ENCODE results near the gene HBEGF.

The HBEGF gene

DNA sequence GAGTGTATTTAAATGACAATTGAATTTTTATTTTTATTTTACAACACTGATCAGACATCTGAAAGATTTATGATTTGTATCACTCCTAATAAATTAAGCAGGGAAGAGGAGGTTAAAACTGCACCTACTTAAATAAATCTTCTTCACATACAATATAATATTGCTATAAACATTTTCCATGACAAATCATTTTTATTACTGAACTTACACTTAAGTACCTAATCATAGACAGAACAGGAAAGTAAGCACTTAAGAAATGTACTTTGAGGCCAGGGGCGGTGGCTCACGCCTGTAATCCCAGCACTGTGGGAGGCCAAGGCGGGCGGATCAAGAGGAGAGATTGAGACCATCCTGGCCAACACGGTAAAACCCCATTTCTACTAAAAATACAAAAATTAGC is 47.3 kb downstream of the HBEGF start:
- H3K4me1 Mint-ChIP-seq (ENCODE audit: low read depth in 2 of 2), result peaks cover 13 to 39% of the 10 kb centered on the region in 2 donors
- H3K4me3 Mint-ChIP-seq, result no peak overlapping the region
- H3K27me3 Mint-ChIP-seq, result no peaks in the 10 kb centered on the region
- H3K36me3 Mint-ChIP-seq (ENCODE audit: insufficient read depth), result peaks cover 29% of the 10 kb centered on the region
- DNase-seq (no peak), ATAC-seq (replicated peaks) (no peak)
- H3K9me3 Mint-ChIP-seq, result no peaks in the 10 kb centered on the region
- no peak overlapping the region for H3K27ac Mint-ChIP-seq

DNA sequence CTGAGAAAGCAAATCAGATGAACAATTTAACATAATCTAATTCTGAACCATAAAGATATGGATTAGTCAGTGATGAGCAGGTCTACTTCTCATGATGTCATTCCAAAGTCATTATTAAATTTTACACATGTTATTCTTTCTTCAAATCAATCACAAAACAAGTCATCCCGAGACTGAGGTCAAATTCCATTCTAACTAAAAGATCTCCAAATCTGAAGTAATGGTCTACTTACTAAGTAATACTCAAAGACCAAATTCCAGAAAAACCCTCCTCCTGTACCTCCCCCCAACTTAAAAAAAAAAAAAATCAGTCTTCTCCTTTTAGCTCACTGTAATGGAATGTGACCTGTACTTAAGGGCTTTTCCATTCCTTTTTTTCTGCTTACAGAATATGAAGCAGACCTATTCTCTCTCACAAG is 48.2 kb downstream of the HBEGF start:
- no peaks in the 10 kb centered on the region for H3K27me3 Mint-ChIP-seq
- ATAC-seq (replicated peaks), result no peak
- H3K36me3 Mint-ChIP-seq (ENCODE audit: insufficient read depth), result peaks cover 28% of the 10 kb centered on the region
- H3K9me3 Mint-ChIP-seq, result no peaks in the 10 kb centered on the region
- peaks cover 11 to 41% of the 10 kb centered on the region in 2 donors for H3K4me1 Mint-ChIP-seq (ENCODE audit: low read depth in 2 of 2)
- no peak overlapping the region for H3K4me3 Mint-ChIP-seq
- DNase-seq, result no peak
- H3K27ac Mint-ChIP-seq, result no peak overlapping the region

DNA sequence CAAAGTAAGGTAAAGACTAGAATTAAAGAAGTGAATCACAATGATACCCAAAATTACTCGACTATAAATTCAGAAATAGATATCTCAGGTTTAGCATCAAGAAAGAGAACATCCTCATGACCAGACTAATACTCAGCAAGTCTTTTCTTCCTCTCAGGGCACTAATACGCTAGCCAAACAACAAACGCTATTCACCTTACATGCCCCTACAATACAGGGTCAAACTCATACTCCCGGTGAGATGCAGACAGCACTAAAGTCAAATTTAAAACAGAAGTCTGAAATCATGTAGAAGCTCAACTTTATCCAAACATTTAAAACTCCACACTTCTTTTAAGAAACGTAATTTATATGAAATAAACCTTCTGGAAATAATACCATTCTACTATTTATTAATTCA is 49.1 kb downstream of the HBEGF start:
- H3K27me3 Mint-ChIP-seq, result no peaks in the 10 kb centered on the region
- ATAC-seq (replicated peaks) (no peak), DNase-seq (no peak)
- no peak overlapping the region for H3K27ac Mint-ChIP-seq
- H3K4me3 Mint-ChIP-seq, result no peak overlapping the region
- peaks cover 7 to 33% of the 10 kb centered on the region in 2 donors for H3K4me1 Mint-ChIP-seq (ENCODE audit: low read depth in 2 of 2)
- no peaks in the 10 kb centered on the region for H3K9me3 Mint-ChIP-seq
- H3K36me3 Mint-ChIP-seq (ENCODE audit: insufficient read depth), result peaks cover 21% of the 10 kb centered on the region

DNA sequence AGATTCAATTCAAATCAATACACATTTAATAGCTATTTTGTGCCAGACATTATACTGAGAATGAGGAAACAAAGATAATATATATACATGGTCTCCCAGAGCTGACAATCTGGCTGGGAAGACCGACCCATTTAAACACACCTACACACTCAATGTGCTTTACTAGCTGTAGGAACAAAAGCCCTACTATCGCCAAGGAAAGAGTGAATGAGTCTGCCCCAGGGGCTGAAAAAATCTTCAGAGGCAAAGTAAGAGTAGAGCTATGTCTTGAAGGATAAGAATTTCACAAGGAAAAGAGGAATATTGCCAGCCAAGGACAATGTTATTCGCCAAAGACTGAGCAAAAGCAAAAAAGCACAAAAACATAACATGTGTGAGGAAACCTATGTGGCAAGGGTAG is 50.1 kb downstream of the HBEGF start:
- H3K27me3 Mint-ChIP-seq, result no peaks in the 10 kb centered on the region
- H3K27ac Mint-ChIP-seq, result no peak overlapping the region
- DNase-seq (no peak), ATAC-seq (replicated peaks) (no peak)
- no peaks in the 10 kb centered on the region for H3K9me3 Mint-ChIP-seq
- no peak overlapping the region for H3K4me3 Mint-ChIP-seq
- peaks cover 7 to 27% of the 10 kb centered on the region in 2 donors for H3K4me1 Mint-ChIP-seq (ENCODE audit: low read depth in 2 of 2)
- peaks cover 21% of the 10 kb centered on the region for H3K36me3 Mint-ChIP-seq (ENCODE audit: insufficient read depth)

DNA sequence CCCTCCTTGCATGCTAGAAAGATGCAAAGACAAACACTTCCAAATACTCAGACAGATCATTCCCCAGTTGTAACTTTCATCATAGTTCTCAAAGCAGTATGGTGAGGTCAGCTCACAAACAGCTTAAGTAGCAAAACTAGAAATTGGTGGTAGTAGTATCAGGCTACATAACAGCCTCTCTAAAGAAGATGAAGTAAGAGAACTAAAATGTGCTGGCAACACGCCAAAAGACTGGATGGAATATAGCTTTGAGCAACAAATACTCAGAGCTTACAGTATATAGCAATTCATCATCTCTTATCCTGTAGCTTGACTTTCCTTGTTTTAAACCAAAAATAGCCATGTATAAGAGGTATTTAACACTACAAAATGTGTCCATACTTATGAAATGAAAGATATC is 51.0 kb downstream of the HBEGF start:
- H3K27me3 Mint-ChIP-seq, result no peaks in the 10 kb centered on the region
- H3K9me3 Mint-ChIP-seq, result no peaks in the 10 kb centered on the region
- no peak for ATAC-seq (replicated peaks)
- no peak overlapping the region for H3K4me3 Mint-ChIP-seq
- H3K27ac Mint-ChIP-seq, result no peak overlapping the region
- H3K4me1 Mint-ChIP-seq (ENCODE audit: low read depth in 2 of 2), result peaks cover 7 to 35% of the 10 kb centered on the region in 2 donors
- DNase-seq, result no peak
- peaks cover 21% of the 10 kb centered on the region for H3K36me3 Mint-ChIP-seq (ENCODE audit: insufficient read depth)

DNA sequence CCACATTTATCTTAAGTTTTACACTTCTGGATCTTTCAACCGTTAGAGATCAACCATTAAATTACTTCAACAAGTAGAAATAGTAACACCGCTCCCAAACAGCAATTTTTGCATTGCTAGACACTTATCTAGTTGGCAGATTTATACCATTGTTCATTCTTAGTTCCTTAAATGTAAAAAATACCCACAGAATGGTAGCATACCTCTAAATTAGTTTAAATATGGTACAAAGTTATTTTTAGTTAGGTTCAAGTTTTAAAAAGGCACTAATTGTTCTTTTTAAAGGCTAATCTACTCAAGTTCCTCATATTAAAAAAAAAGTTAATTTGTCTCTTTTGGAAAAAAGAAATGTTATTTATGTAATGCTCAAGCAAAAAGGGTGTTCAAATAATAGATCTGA is 51.6 kb downstream of the HBEGF start:
- Mint-ChIP-seq H3K4me1 (ENCODE audit: low read depth in 2 of 2) (peaks cover 10 to 38% of the 10 kb centered on the region in 2 donors), H3K27me3 (no peaks in the 10 kb centered on the region), H3K36me3 (ENCODE audit: insufficient read depth) (peaks cover 17% of the 10 kb centered on the region), H3K27ac (no peak overlapping the region), H3K9me3 (no peaks in the 10 kb centered on the region), H3K4me3 (no peak overlapping the region)
- DNase-seq (no peak), ATAC-seq (replicated peaks) (no peak)

DNA sequence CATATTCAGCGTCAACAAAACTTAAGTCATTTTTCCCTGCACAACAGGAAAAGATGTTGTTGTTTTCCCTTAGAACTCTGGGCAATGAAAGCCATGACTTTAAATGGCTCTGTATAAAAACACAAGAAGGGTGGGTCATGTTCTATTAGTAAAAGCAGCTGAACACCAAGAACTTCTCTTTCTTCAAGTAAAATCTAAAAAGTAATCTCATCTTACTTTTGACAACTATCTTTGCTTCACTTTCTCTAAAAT is 52.6 kb downstream of the HBEGF start:
- Mint-ChIP-seq H3K9me3 (no peaks in the 10 kb centered on the region), H3K36me3 (ENCODE audit: insufficient read depth) (peaks cover 7% of the 10 kb centered on the region), H3K27me3 (no peaks in the 10 kb centered on the region), H3K4me1 (ENCODE audit: low read depth in 2 of 2) (peaks cover 15 to 44% of the 10 kb centered on the region in 2 donors), H3K27ac (no peak overlapping the region), H3K4me3 (no peak overlapping the region)
- ATAC-seq (replicated peaks) (no peak), DNase-seq (no peak)

DNA sequence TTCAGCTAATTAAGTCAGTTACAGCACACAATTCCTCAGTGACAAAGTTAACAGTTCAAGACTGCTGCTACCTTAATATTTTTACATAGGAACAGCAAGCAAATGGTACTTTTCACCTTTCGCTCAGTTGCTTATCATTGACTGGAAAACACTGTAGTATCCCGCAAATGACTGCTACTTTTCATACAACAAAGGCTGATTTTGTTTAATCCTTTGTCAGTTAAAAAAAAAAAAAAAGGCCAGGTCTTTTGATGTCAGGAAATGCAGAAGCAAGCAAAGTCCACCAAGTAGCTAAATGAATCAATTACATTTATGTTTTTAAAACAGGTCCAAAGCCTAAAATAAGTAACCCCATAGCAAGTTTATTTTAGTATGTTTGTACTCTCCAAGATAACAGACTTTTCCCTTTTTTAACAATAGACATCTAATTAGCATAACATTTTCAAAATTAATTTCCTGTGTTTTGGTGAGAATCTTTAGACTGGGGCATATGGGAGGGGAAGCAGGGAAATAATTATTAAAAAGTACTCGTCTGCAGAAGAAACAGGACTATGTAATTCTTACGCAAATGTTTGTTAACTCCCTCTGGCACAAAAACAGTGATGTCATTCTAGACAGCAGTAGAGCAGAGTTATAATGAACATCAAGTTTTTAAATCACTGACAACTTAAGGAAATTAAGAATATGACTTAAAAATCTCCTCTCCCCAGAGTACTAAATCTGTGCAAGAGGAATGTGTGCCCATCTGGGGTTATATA is 53.1 kb downstream of the HBEGF start:
- no peaks in the 10 kb centered on the region for H3K9me3 Mint-ChIP-seq
- ATAC-seq (replicated peaks), result no peak

DNA sequence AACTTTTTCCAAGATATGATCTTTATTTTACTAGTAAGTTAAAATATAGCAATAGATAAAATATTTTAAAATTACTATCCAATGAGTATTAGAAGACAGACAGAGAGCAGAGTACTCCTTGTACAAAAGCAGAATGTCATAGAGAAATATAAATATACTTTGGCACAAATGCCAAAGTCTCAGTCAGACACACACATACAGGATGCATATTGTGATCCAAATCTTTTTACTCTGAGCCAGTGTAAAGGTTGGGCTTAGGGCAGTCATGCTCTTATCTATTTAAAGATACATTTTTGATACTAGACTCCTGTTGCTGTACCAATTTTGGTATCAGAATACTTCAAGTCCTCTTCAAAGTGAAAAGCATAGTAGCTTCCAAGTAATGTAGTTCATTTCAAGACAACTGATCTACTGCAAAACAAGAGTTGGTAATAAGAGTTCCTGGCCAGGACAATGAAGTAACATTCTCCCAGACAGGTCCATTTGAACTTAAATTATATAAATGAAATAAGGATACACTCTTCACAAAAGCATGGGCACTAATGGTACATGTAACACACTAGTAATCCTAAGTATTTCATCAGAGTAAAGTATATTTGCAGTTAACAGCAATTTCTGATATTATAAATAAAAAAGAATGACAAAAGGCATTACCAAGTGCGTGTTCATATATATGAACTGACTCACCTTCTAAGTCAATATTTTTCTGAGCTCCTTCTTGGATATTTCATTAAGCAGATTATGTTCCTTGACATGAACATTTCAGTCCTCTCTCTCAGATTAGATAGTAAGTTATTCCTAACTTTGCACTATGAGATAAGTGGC is 54.0 kb downstream of the HBEGF start:
- Mint-ChIP-seq H3K27me3 (no peaks in the 10 kb centered on the region), H3K9me3 (no peaks in the 10 kb centered on the region), H3K4me3 (no peak overlapping the region), H3K36me3 (ENCODE audit: insufficient read depth) (no peaks in the 10 kb centered on the region), H3K4me1 (ENCODE audit: low read depth in 2 of 2) (peaks cover 13 to 46% of the 10 kb centered on the region in 2 donors), H3K27ac (no peak overlapping the region)
- ATAC-seq (replicated peaks) (no peak), DNase-seq (no peak)

More for the DNA sequence above, 53.1 kb downstream of the HBEGF start:
- H3K4me3 Mint-ChIP-seq, result no peak overlapping the region
- peaks cover 2% of the 10 kb centered on the region for H3K36me3 Mint-ChIP-seq (ENCODE audit: insufficient read depth)
- no peak for DNase-seq
- no peak overlapping the region for H3K27ac Mint-ChIP-seq
- H3K27me3 Mint-ChIP-seq, result no peaks in the 10 kb centered on the region
- peaks cover 13 to 44% of the 10 kb centered on the region in 2 donors for H3K4me1 Mint-ChIP-seq (ENCODE audit: low read depth in 2 of 2)

DNA sequence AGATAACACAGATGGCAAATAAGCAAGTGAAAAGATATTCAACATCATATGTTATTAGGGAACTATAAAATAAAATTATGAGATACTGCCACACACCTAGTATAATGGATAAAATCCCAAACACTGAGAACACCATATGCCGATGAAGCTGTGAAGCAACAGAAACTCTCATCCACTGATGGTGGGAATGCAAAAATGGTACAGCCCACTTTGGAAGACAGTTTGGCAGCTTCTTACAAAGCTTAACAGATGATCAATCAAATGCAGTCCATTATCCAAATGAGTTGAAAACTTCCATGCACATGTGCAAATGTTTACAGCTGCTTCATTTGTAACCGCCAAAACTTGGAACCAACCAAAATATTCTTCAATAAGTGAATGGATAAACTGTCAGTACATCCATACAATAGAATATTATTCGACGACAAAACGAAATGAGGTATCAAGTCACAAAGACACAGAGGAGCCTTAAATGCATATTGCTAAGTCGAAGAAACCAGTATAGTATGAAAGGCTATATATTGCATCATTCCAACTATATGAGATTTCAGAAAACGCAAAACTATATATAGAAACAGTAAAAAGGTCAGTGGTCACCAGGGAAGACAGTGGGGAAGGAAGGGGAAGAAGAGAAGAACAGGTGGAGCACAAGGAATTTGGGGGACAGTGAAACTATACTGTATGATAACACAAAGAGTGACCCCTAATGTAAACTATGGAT is 58.4 kb downstream of the HBEGF start:
- peaks cover 3% of the 10 kb centered on the region for H3K36me3 Mint-ChIP-seq (ENCODE audit: insufficient read depth)
- H3K4me1 Mint-ChIP-seq (ENCODE audit: low read depth in 2 of 2), result peaks cover 10 to 31% of the 10 kb centered on the region in 2 donors
- no peaks in the 10 kb centered on the region for H3K9me3 Mint-ChIP-seq
- H3K27ac Mint-ChIP-seq, result no peak overlapping the region
- ATAC-seq (replicated peaks) (no peak), DNase-seq (no peak)
- no peaks in the 10 kb centered on the region for H3K27me3 Mint-ChIP-seq
- H3K4me3 Mint-ChIP-seq, result no peak overlapping the region

DNA sequence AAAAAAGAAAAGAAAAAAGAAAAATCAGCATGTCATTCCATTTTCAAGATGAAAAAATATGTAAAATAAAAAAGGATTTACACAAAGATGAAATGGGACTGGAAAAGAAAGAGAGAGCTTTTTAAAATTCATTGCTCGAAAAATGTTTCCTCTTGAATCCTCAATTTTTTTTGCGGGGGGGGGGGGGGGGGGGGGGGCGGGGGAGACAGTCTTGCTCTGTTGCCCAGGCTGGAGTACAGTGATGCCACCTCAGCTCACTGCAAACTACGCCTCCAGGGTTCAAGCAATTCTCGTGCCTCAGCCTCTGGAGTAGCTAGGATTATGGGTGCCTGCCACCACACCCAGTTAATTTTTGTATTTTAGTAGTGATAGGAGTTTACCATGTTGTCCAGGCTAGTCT is 60.0 kb downstream of the HBEGF start:
- Mint-ChIP-seq H3K4me3 (no peak overlapping the region), H3K27me3 (no peaks in the 10 kb centered on the region), H3K36me3 (ENCODE audit: insufficient read depth) (peaks cover 3% of the 10 kb centered on the region), H3K9me3 (no peaks in the 10 kb centered on the region), H3K27ac (no peak overlapping the region), H3K4me1 (ENCODE audit: low read depth in 2 of 2) (peaks cover 10 to 31% of the 10 kb centered on the region in 2 donors)
- no peak for DNase-seq
- ATAC-seq (replicated peaks), result no peak

DNA sequence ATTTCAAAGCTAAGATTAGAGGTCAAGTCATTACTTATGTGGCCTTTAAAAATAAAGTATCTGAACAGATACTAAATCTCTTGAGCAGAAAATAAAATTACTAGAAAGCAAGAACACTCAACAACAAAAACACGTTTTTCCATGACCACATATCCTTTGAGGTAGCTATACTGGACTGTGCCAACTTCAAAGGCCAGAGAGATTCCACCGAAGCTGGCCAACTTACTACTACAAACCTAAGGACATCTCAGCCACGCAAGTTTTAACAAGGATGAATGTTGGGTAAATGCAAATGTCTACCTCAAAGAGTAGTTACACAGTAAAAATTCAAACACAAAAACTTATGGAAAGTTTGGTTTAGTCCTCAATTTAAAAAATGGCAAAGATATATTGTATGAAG is 62.4 kb downstream of the HBEGF start:
- Mint-ChIP-seq H3K9me3 (no peaks in the 10 kb centered on the region), H3K4me3 (no peak overlapping the region), H3K27ac (no peak overlapping the region), H3K36me3 (ENCODE audit: insufficient read depth) (peaks cover 9% of the 10 kb centered on the region), H3K27me3 (no peaks in the 10 kb centered on the region), H3K4me1 (ENCODE audit: low read depth in 2 of 2) (peaks cover 2 to 13% of the 10 kb centered on the region in 2 donors)
- ATAC-seq (replicated peaks) (no peak), DNase-seq (no peak)

Data from effector memory CD8-positive, alpha-beta T cell (primary cell).